OCI-LY3 (cell line): ENCODE results near the gene GALNT10.

Source experiments
- EZH2phosphoT487 ChIP-seq: fragments of 200-600 bp; shearing (Covaris generic); IDR thresholded peaks from 2 replicates; pipeline ENCODE4 v1.6.1; 2018; ENCODE audit warnings: antibody characterized with exemption, mixed run types, low read depth
- TF ChIP-seq, protein P1 (sequence below): fragments of 200-600, 300-600 bp; sonication (generic); IDR thresholded peaks from 2 replicates; pipeline ENCODE4 v1.5.1; 2014; ENCODE audit warnings: antibody characterized with exemption, low read length, low read depth

DNA sequence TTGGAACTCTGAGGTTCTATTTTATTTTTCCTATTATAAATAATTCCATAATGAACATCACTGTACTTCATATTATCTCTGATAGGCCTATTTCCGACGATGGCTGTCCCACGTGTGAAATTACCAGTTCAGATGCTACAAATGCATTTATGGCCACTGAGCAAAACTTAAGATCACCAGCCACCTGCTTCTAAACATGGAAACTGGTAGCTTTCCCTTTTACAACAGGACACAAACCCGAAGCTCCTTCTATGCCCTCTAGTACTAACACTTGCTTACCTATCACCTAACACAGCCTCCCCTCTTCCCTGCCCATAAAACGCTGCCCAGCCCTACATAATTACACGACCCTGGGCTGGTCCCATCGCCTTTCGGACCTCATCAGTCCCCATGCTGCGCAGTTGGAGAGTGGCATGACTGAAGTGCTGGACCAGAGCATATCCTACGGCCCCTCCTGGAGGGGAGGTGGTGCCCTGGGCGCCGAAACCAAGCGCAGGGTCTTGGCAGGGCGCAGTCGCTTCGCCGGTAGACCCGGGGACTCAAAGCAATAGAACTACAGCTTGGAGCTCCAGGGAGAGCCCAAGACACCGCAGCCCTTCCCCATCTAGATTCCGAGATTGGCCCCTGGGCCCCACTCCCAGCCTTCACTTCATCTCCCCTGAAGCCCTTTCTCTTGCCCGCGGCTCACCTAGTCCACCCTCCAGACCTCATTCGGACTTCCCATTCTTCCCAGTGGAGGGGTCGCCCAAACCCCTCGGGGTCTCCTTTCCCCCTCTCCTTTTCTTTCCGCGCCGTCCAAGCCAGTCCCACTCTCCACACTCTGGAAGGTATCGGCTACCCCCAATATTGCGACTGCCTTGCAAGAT, 254.3 kb downstream of the GALNT10 start:
- TF ChIP-seq, protein P1, sequence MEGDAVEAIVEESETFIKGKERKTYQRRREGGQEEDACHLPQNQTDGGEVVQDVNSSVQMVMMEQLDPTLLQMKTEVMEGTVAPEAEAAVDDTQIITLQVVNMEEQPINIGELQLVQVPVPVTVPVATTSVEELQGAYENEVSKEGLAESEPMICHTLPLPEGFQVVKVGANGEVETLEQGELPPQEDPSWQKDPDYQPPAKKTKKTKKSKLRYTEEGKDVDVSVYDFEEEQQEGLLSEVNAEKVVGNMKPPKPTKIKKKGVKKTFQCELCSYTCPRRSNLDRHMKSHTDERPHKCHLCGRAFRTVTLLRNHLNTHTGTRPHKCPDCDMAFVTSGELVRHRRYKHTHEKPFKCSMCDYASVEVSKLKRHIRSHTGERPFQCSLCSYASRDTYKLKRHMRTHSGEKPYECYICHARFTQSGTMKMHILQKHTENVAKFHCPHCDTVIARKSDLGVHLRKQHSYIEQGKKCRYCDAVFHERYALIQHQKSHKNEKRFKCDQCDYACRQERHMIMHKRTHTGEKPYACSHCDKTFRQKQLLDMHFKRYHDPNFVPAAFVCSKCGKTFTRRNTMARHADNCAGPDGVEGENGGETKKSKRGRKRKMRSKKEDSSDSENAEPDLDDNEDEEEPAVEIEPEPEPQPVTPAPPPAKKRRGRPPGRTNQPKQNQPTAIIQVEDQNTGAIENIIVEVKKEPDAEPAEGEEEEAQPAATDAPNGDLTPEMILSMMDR, result no peak
- no peak for TF ChIP-seq EZH2phosphoT487
